Neural progenitor cell (in vitro differentiated cells): ENCODE results near the gene PTPRN2.

Source experiments
- CTCF ChIP-seq: fragments of 200-600 bp; sonication (generic); IDR thresholded peaks from 2 replicates; pipeline ENCODE4 v1.5.1; 2017; ENCODE audit warnings: antibody characterized with exemption, mild to moderate bottlenecking
- EZH2 ChIP-seq: fragments of 200-600 bp; sonication (generic); IDR thresholded peaks from 2 replicates; pipeline ENCODE4 v1.6.1; 2017; ENCODE audit warnings: antibody characterized with exemption, mild to moderate bottlenecking, moderate library complexity

GRCh38 chr7:158185653-158186052 is 402.0 kb downstream of the PTPRN2 start:
- TF ChIP-seq EZH2: no peak
- TF ChIP-seq CTCF: no peak
